Left cardiac atrium (tissue), 4 donors: Measurements from ENCODE around the gene SCARB1. TPM values are rescaled to one million over a fixed set of nuclear protein-coding genes. Genes with fewer than 3 reads are reported as not detected.

Experiments used
- ATAC-seq, 2 donors: fragments of 200-7000 bp; cut with Tn5 transposase; one replicate each; pipeline ENCODE4 v1.9.1; 2020; ENCODE audit warnings: mild to moderate bottlenecking in 2 of 2, moderate library complexity in 2 of 2
- DNase-seq: peaks from one replicate; pipeline ENCODE4 v3.0.0-alpha.2; 2020
- intact Hi-C, 2 donors: fragments of 100-400 bp; cut with DNase I; formaldehyde crosslinking; loops; one replicate each; pipeline versions ENCODE4 v1.14.1 to v1.15.1; 2022 to 2023
- total RNA-seq, 2 donors: library from RNA; stranded (reverse); fragmentation: NEBNext Ultra II Directional; extraction: Animal tissue kit (Norgen Biotek cat#: 25700); gene quantifications; one replicate each; pipeline ENCODE4 v1.2.1, GENCODE V29; 2021
- donor health status: DM: no; HTN: yes; CAD: no.
- donor health status: DM: no; HTN: yes; CAD: no; lungs with severe emphysema.
- donor health status: DM: yes; HTN: yes; CAD: no.
- donor health status: Dilated cardiomyopathy.

Gene SCARB1
- total RNA-seq, 2 donors from 2014 or later = 26.2 to 31.3 TPM

DNA sequence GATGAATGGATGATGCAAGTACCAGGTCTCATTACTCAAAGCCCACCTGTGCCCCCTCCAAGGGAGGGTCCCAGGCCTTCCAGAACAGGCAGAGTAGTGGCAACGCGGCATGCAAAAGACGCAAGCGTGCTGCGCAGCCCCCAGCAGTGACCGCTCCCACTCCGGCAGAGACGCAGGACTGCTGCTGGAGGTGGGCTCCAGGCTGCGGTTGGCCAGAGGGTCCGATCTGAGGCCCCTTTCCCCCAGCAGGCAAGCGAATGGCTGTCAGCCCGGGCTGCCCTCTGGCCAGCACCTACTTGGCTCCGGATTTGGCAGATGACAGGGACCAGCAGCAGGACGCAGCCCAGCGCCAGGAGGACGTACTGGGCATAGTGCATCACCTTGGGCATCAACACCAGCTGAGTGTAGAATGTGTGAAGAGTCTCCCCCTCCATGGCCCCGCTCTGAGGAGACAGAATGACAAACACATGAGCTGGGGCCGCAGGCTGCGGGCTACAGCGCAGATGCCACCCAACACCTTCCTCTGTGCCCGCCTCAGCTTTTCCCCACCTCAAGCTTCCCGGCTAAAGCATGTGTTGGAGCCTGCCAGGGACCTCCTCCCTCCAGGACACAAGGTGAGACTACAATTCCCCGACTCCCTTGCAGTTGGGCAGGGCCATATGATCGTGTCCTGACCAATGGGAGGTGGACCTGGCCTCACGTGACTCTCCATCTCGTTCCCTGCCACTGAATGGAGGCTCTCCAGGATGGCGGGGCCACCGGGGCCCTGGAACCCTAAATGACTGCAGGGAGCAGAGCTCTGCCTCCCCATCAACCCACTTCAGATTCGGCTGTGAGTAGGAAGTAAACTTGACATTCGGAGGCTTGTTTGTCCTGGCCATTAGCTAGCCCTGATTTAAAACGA, 77.4 kb downstream of the SCARB1 start:
- intact Hi-C loops = no loop called here
- DNase-seq (peak; percentile 90), ATAC-seq (peak; percentile 96 to 98)

DNA sequence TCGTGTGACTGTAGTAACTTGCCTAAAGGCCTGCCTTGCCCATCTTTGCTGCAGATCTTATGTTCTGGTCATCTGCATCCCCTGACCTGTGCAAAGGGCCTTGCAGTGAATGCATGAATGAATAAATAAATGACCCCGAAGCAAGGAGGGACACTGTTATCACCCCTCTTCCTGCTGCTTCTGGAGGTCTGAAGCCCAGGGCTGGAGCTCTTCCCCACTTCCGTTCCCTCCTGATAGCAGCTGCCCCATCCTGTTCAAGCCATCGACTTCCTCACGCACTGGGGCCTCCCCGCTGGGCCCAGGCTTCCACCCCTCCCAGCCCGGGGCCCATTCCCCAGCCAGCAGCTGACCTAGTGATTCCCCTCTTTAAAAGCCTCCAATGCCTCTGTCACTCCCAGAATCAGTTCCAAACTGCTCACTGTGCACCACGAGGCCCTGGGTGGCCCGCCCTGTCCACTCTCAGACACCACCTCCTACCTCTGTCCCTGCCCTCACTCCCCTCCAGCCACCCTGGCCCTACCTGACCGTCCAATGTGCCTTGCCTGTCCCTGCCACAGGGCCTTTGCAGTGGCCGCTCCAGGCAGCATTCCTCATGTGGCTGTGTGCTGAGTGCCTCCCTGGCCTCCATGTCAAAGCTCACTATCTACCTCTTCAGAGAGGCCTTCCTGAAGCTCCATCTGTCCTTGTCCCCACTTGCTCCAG, 78.6 kb downstream of the SCARB1 start:
- intact Hi-C loops = no loop called here
- no peak for DNase-seq

GRCh38 chr12:124783087-124783486, 80.6 kb downstream of the SCARB1 start:
- no peak for ATAC-seq

More for the DNA sequence above, 78.6 kb downstream of the SCARB1 start:
- no peak for ATAC-seq

DNA sequence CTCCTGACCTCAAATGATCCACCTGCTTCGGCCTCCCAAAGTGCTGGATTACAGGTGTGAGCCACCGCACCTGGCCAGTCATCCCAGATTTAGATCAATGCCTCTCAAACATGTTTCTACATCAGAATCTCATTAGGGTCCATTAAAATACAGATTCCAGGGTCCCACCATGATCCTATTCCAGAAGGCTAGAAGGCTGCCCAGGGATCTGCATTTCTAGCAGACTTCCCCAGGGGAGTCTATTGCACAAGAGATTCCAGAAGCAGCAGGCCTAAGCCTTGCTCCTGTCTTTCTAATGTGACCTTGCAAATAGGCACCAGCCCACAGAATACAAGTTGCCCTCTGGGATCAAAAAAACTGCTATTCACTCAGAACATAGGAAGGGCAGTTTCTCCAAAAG, 81.5 kb downstream of the SCARB1 start:
- intact Hi-C loops = no loop called here
- no peak for DNase-seq

More at GRCh38 chr12:124783087-124783486, 80.6 kb downstream of the SCARB1 start:
- intact Hi-C loops = no loop called here
- no peak for DNase-seq

GRCh38 chr12:124780752-124781685, 82.6 kb downstream of the SCARB1 start:
- no peak for DNase-seq
- ATAC-seq = peak; percentile 74 to 82
- intact Hi-C loops = no loop called here

More for the DNA sequence above, 81.5 kb downstream of the SCARB1 start:
- no peak for ATAC-seq

- ATAC-seq (no peak), DNase-seq (no peak)
- intact Hi-C loops = no loop called here
These were observed 83.3 kb downstream of the SCARB1 start for GRCh38 chr12:124780336-124780735.

- intact Hi-C loops = no loop called here
- ATAC-seq (no peak), DNase-seq (no peak)
These were observed 84.2 kb downstream of the SCARB1 start for GRCh38 chr12:124779161-124780141.

- DNase-seq (no peak), ATAC-seq (no peak)
- intact Hi-C loops = no loop called here
These were observed 85.3 kb downstream of the SCARB1 start for GRCh38 chr12:124778411-124778810.

- intact Hi-C loops = no loop called here
- no peak for ATAC-seq
- no peak for DNase-seq
These were observed 86.0 kb downstream of the SCARB1 start for GRCh38 chr12:124777399-124778372.

- no peak for DNase-seq
- ATAC-seq = no peak
- intact Hi-C loops = no loop called here
These were observed 87.5 kb downstream of the SCARB1 start for GRCh38 chr12:124776125-124776513.

DNA sequence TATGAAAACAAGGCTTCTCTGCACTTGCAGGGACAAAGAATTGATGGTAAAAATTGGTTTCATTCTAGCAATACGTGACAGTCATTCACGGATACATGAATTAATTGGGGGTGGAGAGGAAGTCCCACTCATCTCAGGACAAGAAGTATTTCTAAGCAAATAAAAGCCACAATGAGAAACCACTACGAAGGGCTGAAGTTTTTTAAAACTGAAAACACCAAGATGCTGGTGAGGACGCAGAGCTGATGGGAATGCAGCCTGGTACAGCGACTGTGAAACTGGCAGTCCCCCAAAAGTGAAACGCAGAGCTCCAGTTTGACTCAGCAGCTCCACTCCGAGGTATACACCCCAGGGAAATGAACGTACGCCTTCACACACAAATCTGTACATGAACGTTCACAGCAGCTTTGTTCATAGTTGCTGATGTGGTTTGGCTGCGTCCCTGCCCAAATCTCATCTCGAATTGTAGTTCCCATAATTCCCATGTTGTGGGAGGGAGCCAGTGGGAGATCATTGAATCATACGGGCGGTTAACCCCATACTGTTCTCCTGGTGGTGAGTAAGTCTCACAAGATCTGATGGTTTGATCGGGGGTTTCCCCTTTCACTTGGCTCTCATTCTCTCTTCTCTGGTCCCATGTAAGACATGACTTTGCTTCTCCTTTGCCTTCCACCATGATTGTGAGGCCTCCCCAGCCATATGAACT, 89.0 kb downstream of the SCARB1 start:
- DNase-seq (peak; percentile 51), ATAC-seq (peak; percentile 27 to 35)
- intact Hi-C loops = no loop called here

DNA sequence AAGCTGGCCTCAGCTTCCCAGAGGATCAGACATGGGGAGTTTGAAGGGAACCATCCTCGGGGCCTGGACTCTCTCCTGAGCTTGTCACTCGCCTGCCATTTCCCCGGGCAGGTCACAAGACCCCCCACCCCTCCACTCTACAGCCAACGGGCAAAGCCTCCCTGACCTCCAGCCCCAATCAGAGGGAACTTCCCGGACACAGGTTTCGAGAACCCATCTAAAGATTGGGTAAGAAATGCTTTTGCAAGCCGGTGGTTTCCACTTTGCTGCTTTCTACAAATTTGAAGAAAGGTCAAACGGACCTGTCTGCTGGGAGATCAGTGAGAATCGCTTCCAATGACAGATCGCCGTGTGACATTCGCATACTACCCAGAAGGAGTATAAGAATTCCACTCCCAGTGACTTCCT, 89.6 kb downstream of the SCARB1 start:
- peak in 1 of 2 donors; percentile 33 for ATAC-seq
- intact Hi-C loops = no loop called here
- no peak for DNase-seq

DNA sequence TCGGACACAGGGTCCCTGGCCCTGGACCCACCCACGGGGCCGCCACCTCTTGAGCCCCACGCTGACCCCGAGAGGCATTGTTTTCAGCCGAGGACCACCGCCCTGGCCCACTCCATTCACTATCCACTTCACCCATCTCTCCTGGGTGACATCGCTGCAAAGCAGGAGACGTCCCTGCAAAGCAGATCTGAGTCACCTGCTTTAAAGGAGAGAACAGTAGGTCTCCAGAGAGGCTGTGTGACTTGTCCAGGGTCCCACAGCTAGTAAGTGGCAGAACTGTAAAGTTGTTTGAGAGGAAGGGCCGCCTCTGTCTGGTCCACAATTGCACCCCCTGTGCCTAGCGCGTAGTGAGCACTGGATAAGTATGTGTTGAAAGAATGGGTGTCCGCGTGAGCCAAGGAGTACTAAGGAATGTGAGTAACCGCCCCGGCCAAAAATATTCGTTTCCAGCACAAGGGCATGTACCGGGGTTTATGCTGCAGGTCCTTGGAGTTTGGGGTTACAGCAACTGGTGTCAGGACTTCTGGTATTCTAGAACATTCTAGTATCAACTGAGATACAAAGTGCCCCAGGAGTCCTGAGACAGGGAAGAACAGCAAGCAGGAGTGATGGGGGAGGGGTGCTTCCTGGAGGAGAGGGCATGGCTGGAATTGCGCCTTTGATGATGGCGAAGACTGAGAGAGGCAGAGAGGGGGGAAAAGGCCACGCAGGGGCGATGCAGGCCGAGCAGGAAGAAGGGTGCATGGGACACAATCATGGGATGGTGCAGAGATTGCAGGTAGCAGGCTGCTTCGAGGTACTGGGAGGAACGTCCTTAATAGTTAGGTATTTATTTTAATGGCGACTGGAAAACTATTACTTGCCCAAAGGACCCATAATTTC, 91.1 kb downstream of the SCARB1 start:
- no peak for DNase-seq
- intact Hi-C loops = loop anchor here in 1 of 2 donors (1.0 kb wide), 1 partner anchor 718 kb away; no protein-coding TSS in a partner anchor
- ATAC-seq = no peak

GRCh38 chr12:124771462-124772288, 92.0 kb downstream of the SCARB1 start:
- intact Hi-C loops = loop anchor here in 1 of 2 donors (1.0 kb wide), 2 partner anchors 717 to 734 kb away; no protein-coding TSS in a partner anchor
- peak; percentile 52 to 58 for ATAC-seq
- DNase-seq = peak; percentile 89
